Measurements from ENCODE around the gene FURIN. TPM values are rescaled to one million over a fixed set of nuclear protein-coding genes. Genes with fewer than 3 reads are reported as not detected.
"Not testable (repeated sequence)": the region's sequence is repeated elsewhere in the genome, so short reads cannot be mapped to it uniquely, and the experiment has no call there.

Gene FURIN
- polyA plus RNA-seq, 4 donors, result 22.8 to 112 (median 38.5) TPM

DNA sequence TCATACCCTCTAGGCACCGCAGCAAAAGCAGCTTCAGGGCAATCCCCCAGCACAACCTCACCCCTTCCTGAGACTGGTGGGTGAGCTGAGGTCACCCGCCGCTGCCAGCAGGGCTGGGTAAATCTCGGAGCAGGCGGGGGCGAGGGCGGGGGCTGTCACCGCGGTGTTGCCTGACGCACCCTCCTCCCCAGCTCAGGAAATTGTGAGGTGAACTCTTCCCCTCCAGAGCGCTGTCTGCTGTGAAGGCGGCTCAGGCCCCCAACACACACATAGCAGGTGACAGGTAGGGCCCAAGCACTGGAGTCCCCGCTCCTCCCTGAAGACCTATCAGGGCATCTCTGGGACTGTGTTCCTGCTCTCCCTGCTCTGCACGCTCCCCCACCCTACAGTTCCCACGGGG, 30.2 kb upstream of the FURIN start:
- peak; percentile 35 to 56 for DNase-seq
- FAIRE-seq, result no peak
- WGBS, 3 donors, result 10 to 34% (median 19%) methylated on average over 15 of the region's 15 CpGs

GRCh38 chr15:90838544-90838943, 29.8 kb upstream of the FURIN start:
- no peak for FAIRE-seq

More for the DNA sequence above, 30.2 kb upstream of the FURIN start:
- H3K27me3 ChIP-seq (ENCODE audit: control insufficient read depth in 3 of 3, insufficient read depth in 3 of 3, low read length in 3 of 3), result no peaks in the 10 kb centered on the region
- H3K36me3 ChIP-seq (ENCODE audit: control insufficient read depth in 3 of 3, insufficient read depth in 2 of 3, low read depth in 1 of 3, low read length in 3 of 3), result peaks cover 0 to 1% (median 0%) of the 10 kb centered on the region in 3 donors
- no peak overlapping the region for H3K4me3 ChIP-seq (ENCODE audit: low read depth in 1 of 3, low read length in 3 of 3)
- peak overlapping the region in 1 of 3 donors; percentile 33 for H3K27ac ChIP-seq (ENCODE audit: low read depth in 1 of 3, low read length in 2 of 3)
- no peaks in the 10 kb centered on the region for H3K9me3 ChIP-seq (ENCODE audit: control insufficient read depth in 2 of 2, insufficient read depth in 1 of 2, low read depth in 1 of 2, low read length in 1 of 2)
- peaks cover 2 to 22% (median 6%) of the 10 kb centered on the region in 3 donors for H3K4me1 ChIP-seq (ENCODE audit: control insufficient read depth in 3 of 3, insufficient read depth in 2 of 3, low read depth in 1 of 3, low read length in 2 of 3)

DNA sequence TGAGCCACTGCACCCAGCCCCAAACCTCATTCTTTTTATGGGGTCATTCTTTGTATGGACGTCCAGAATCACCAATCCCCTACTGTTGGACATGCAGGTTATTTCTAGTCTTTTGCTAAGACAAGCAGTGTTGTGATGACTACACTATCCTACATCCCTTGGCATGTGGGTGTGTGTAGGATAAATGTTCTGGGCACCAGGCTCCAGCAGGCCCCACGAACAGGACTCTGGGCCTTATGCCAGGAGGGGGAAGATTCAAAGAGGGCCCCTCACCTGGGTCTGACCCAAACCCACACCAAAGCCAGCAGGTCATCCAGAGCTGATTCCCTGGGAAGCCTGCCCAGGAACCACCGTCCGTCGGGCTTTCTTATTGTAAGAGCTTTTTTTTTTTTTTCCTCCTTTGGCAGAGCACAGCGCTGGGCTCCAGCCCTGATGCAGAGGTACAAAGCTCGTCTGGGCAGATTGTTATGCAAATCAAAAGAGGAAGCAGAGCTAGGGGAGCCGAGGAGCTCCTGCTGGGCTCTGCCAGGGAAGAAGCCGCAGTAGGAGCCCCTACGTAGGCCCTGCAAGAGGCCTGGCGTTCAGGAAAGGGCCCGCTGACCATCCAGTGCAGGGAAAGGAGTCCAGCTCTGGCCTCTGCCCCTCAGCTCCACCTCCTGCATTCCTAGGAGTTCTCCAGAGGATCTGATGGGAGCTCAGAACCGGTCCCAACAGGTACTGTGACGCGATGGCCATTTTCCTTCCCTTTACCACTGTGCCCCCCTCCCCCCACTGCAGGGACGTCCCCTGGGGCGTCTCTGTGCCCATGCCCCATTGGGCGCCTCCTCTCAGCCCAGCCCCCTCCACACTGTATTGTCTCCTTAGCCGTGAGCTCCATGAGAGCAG, 29.0 kb upstream of the FURIN start:
- Histone ChIP-seq H3K4me3 (ENCODE audit: low read depth in 1 of 3, low read length in 3 of 3) (peak overlapping the region in 2 of 3 donors; percentile 28 to 43), H3K9me3 (ENCODE audit: control insufficient read depth in 2 of 2, insufficient read depth in 1 of 2, low read depth in 1 of 2, low read length in 1 of 2) (no peaks in the 10 kb centered on the region), H3K27ac (ENCODE audit: low read depth in 1 of 3, low read length in 2 of 3) (peak overlapping the region; percentile 61 to 97 (median 81)), H3K4me1 (ENCODE audit: control insufficient read depth in 3 of 3, insufficient read depth in 2 of 3, low read depth in 1 of 3, low read length in 2 of 3) (peaks cover 2 to 22% (median 6%) of the 10 kb centered on the region in 3 donors), H3K27me3 (ENCODE audit: control insufficient read depth in 3 of 3, insufficient read depth in 3 of 3, low read length in 3 of 3) (no peaks in the 10 kb centered on the region), H3K36me3 (ENCODE audit: control insufficient read depth in 3 of 3, insufficient read depth in 2 of 3, low read depth in 1 of 3, low read length in 3 of 3) (peaks cover 0 to 4% (median 0%) of the 10 kb centered on the region in 3 donors)
- FAIRE-seq, result no peak
- DNase-seq, result peak; percentile 86 to 93
- WGBS, 3 donors, result 16 to 43% (median 43%) methylated on average over 18 to 19 of the region's 19 CpGs

More at GRCh38 chr15:90838544-90838943, 29.8 kb upstream of the FURIN start:
- no peaks in the 10 kb centered on the region for H3K9me3 ChIP-seq (ENCODE audit: control insufficient read depth in 2 of 2, insufficient read depth in 1 of 2, low read depth in 1 of 2, low read length in 1 of 2)
- no peaks in the 10 kb centered on the region for H3K27me3 ChIP-seq (ENCODE audit: control insufficient read depth in 3 of 3, insufficient read depth in 3 of 3, low read length in 3 of 3)
- H3K4me3 ChIP-seq (ENCODE audit: low read depth in 1 of 3, low read length in 3 of 3), result no peak overlapping the region
- peaks cover 2 to 22% (median 6%) of the 10 kb centered on the region in 3 donors for H3K4me1 ChIP-seq (ENCODE audit: control insufficient read depth in 3 of 3, insufficient read depth in 2 of 3, low read depth in 1 of 3, low read length in 2 of 3)
- DNase-seq, result no peak
- H3K27ac ChIP-seq (ENCODE audit: low read depth in 1 of 3, low read length in 2 of 3), result peak overlapping the region in 1 of 3 donors; percentile 33
- H3K36me3 ChIP-seq (ENCODE audit: control insufficient read depth in 3 of 3, insufficient read depth in 2 of 3, low read depth in 1 of 3, low read length in 3 of 3), result peaks cover 0 to 2% (median 0%) of the 10 kb centered on the region in 3 donors
- WGBS, 3 donors, result 33 to 64% (median 52%) methylated on average over 15 of the region's 15 CpGs

DNA sequence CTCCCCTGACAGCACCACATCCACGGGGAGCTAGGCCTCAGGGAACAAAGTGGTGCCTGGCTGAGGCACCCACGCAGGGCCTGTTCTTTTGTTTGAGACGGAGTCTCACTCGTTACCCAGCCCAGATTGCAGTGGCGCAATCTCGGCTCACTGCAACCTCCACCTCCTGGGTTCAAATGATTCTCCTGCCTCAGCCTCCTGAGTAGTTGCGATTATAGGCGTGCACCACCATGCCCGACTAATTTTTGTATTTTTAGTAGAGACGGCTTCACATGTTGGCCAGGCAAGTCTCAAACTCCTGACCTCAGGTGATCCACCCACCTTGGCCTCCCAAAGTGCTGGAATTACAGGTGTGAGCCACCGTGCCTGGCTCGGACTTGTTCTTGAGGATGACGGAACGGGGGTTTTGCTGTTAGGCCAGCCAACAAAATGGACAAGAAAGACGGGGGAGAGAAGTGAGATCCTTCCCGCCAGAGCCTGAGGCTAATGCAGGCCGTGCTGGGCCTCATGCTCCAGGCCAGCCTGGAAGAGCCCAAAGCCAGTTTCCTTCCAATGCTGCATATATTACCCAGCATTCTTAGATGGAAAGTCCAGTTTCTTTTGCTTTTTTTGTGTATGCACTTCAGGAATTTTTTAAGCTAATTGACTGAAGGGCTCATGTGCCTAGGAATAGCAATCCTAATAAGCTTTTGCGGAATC, 28.1 kb upstream of the FURIN start:
- Histone ChIP-seq H3K36me3 (ENCODE audit: control insufficient read depth in 3 of 3, insufficient read depth in 2 of 3, low read depth in 1 of 3, low read length in 3 of 3) (peaks cover 0 to 7% (median 0%) of the 10 kb centered on the region in 3 donors), H3K27me3 (ENCODE audit: control insufficient read depth in 3 of 3, insufficient read depth in 3 of 3, low read length in 3 of 3) (no peaks in the 10 kb centered on the region), H3K9me3 (ENCODE audit: control insufficient read depth in 2 of 2, insufficient read depth in 1 of 2, low read depth in 1 of 2, low read length in 1 of 2) (no peaks in the 10 kb centered on the region), H3K27ac (ENCODE audit: low read depth in 1 of 3, low read length in 2 of 3) (peak overlapping the region; percentile 61 to 97 (median 81)), H3K4me3 (ENCODE audit: low read depth in 1 of 3, low read length in 3 of 3) (peak overlapping the region in 2 of 3 donors; percentile 28 to 43), H3K4me1 (ENCODE audit: control insufficient read depth in 3 of 3, insufficient read depth in 2 of 3, low read depth in 1 of 3, low read length in 2 of 3) (peaks cover 6 to 22% (median 7%) of the 10 kb centered on the region in 3 donors)
- DNase-seq, result no peak
- WGBS, 3 donors, result 48 to 81% (median 61%) methylated on average over 18 of the region's 18 CpGs
- no peak for FAIRE-seq

DNA sequence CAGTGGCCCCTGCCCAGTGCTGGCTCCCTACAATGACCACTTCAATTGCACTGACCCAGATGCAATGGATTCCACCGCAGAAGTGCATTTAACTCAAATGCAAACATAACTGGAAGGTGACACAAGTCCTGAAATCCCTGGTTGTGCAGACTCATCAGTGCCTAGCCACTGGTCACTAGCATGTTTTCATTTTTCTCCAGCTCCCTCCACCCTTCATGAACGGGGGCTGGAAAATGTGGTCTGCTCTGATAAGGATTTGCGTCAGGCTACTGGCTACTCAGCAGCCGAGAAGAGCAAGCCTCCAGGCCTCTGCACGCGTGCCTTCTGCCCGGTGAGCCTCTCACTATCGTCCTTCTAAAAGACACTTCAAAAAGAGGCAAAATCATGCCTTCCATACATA, 27.4 kb upstream of the FURIN start:
- Histone ChIP-seq H3K4me3 (ENCODE audit: low read depth in 1 of 3, low read length in 3 of 3) (no peak overlapping the region), H3K36me3 (ENCODE audit: control insufficient read depth in 3 of 3, insufficient read depth in 2 of 3, low read depth in 1 of 3, low read length in 3 of 3) (peaks cover 0 to 13% (median 0%) of the 10 kb centered on the region in 3 donors), H3K4me1 (ENCODE audit: control insufficient read depth in 3 of 3, insufficient read depth in 2 of 3, low read depth in 1 of 3, low read length in 2 of 3) (peaks cover 6 to 22% (median 7%) of the 10 kb centered on the region in 3 donors), H3K27ac (ENCODE audit: low read depth in 1 of 3, low read length in 2 of 3) (no peak overlapping the region), H3K9me3 (ENCODE audit: control insufficient read depth in 2 of 2, insufficient read depth in 1 of 2, low read depth in 1 of 2, low read length in 1 of 2) (no peaks in the 10 kb centered on the region), H3K27me3 (ENCODE audit: control insufficient read depth in 3 of 3, insufficient read depth in 3 of 3, low read length in 3 of 3) (no peaks in the 10 kb centered on the region)
- DNase-seq, result no peak
- WGBS, 3 donors, result 79 to 87% (median 84%) methylated on average over 8 of the region's 8 CpGs
- no peak for FAIRE-seq

DNA sequence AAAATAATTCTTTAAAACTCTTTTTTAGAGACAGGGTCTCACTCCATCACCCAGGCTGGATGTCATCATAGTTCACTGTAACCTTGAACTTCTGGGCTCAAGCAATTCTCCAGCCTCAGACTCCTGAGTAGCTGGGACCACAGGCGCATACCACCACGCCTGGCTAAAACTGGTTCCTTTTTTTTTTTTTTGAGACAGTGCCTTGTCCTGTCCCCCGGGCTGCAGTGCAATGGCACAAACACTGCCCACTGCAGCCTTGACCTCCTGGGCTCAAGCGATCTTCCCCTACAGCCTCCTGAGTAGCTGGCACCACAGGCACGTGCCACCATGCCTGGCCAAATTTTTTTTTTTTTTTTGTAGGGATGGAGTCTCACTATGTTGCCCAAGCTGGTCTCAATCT, 23.7 kb upstream of the FURIN start:
- H3K36me3 ChIP-seq (ENCODE audit: control insufficient read depth in 3 of 3, insufficient read depth in 2 of 3, low read depth in 1 of 3, low read length in 3 of 3), result peaks cover 0 to 16% (median 0%) of the 10 kb centered on the region in 3 donors
- FAIRE-seq (no peak), DNase-seq (no peak)
- no peaks in the 10 kb centered on the region for H3K9me3 ChIP-seq (ENCODE audit: control insufficient read depth in 2 of 2, insufficient read depth in 1 of 2, low read depth in 1 of 2, low read length in 1 of 2)
- H3K4me1 ChIP-seq (ENCODE audit: control insufficient read depth in 3 of 3, insufficient read depth in 2 of 3, low read depth in 1 of 3, low read length in 2 of 3), result peaks cover 4 to 9% (median 7%) of the 10 kb centered on the region in 3 donors
- no peak overlapping the region for H3K27ac ChIP-seq (ENCODE audit: low read depth in 1 of 3, low read length in 2 of 3)
- WGBS, 3 donors, result 75 to 81% (median 80%) methylated on average over 5 of the region's 5 CpGs
- no peak overlapping the region for H3K4me3 ChIP-seq (ENCODE audit: low read depth in 1 of 3, low read length in 3 of 3)
- H3K27me3 ChIP-seq (ENCODE audit: control insufficient read depth in 3 of 3, insufficient read depth in 3 of 3, low read length in 3 of 3), result no peaks in the 10 kb centered on the region

GRCh38 chr15:90845201-90845949, 23.0 kb upstream of the FURIN start:
- FAIRE-seq (no peak), DNase-seq (peak in 1 of 2 donors; percentile 51)
- H3K27me3 ChIP-seq (ENCODE audit: control insufficient read depth in 3 of 3, insufficient read depth in 3 of 3, low read length in 3 of 3), result no peaks in the 10 kb centered on the region
- no peak overlapping the region for H3K4me3 ChIP-seq (ENCODE audit: low read depth in 1 of 3, low read length in 3 of 3)
- 64 to 72% (median 69%) methylated on average over 9 of the region's 9 CpGs for WGBS, 3 donors
- no peaks in the 10 kb centered on the region for H3K9me3 ChIP-seq (ENCODE audit: control insufficient read depth in 2 of 2, insufficient read depth in 1 of 2, low read depth in 1 of 2, low read length in 1 of 2)
- peaks cover 0 to 19% (median 0%) of the 10 kb centered on the region in 3 donors for H3K36me3 ChIP-seq (ENCODE audit: control insufficient read depth in 3 of 3, insufficient read depth in 2 of 3, low read depth in 1 of 3, low read length in 3 of 3)
- peak overlapping the region in 1 of 3 donors; percentile 50 for H3K27ac ChIP-seq (ENCODE audit: low read depth in 1 of 3, low read length in 2 of 3)
- peaks cover 2 to 7% (median 4%) of the 10 kb centered on the region in 3 donors for H3K4me1 ChIP-seq (ENCODE audit: control insufficient read depth in 3 of 3, insufficient read depth in 2 of 3, low read depth in 1 of 3, low read length in 2 of 3)

DNA sequence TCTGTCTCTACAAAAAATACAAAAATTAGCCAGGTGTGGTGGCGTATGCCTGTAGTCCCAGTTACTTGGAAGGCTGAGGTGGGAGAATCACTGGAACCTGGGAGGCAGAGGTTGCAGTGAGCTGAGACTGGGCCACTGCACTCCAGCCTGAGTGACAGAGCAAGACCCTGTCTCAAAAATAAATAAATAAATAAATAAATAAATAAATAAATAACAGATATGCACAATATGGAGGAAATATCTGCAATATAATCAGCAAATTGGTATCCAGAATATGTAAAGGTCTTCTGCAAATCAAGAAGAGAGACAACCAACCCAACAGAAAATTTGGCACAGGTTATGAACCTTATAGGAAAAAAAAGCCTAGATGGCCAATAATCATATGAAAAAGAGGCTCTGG, 19.0 kb upstream of the FURIN start:
- not testable (repeated sequence) for H3K27me3 ChIP-seq (ENCODE audit: control insufficient read depth in 3 of 3, insufficient read depth in 3 of 3, low read length in 3 of 3); H3K4me1 ChIP-seq (ENCODE audit: control insufficient read depth in 3 of 3, insufficient read depth in 2 of 3, low read depth in 1 of 3, low read length in 2 of 3); FAIRE-seq; H3K4me3 ChIP-seq (ENCODE audit: low read depth in 1 of 3, low read length in 3 of 3); H3K27ac ChIP-seq (ENCODE audit: low read depth in 1 of 3, low read length in 2 of 3); H3K9me3 ChIP-seq (ENCODE audit: control insufficient read depth in 2 of 2, insufficient read depth in 1 of 2, low read depth in 1 of 2, low read length in 1 of 2); DNase-seq
- H3K36me3 ChIP-seq (ENCODE audit: control insufficient read depth in 3 of 3, insufficient read depth in 2 of 3, low read depth in 1 of 3, low read length in 3 of 3), result peaks cover 0 to 20% (median 0%) of the 10 kb centered on the region in 3 donors
- 92 to 100% (median 100%) methylated on average over 1 of the region's 1 CpG for WGBS, 3 donors
